HG02870 (cell line): ENCODE results near the gene SUPT3H.

ENCODE experiments used
- ATAC-seq: cut with Tn5 transposase; IDR thresholded peaks from one replicate; pipeline ENCODE4 v1.9.1; 2021; ENCODE audit warnings: mild to moderate bottlenecking, moderate library complexity; ENCODE audit not compliant: unreplicated experiment

The SUPT3H gene

DNA sequence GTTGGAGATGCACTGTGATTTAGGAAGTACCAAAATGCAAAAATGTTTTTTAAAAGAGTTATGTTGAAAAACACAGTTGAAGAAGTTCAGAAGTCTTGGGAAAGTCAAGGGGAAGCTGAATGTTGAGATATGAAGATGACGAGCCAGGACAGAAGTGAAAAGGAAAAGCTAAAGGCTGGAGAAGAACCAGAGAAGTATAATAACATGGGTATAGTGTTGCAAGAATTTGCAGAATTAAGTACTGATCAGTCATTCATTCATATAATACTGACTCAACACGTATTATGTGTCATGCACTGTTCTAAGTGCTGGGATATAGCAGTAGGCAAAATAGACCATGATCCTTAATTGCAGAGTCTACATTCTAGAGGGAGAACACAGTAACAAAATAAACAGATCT, 557.4 kb downstream of the SUPT3H start:
- no peak for ATAC-seq

- no peak for ATAC-seq
These were observed 566.3 kb downstream of the SUPT3H start for GRCh38 chr6:44811456-44811855.

GRCh38 chr6:44809258-44809657, 568.5 kb downstream of the SUPT3H start:
- ATAC-seq = no peak

DNA sequence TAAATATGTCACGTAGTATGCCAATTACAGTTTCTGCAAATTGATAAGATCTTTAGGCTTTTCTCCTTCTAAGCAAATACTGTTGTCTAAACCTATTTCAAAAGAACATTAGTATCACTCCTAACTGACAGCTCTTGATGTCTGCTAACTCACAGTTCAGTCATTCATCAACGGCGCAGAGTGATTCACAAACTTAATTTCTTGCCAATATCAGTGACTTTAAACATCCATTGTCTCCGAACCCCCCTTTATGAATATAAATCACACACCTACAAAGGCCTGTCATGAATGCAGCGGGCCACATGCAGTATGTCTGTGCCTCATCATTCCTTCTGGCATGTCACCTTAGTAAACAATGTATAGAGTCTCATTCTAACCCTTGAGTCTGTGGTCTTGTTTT, 569.6 kb downstream of the SUPT3H start:
- no peak for ATAC-seq

GRCh38 chr6:44806656-44807055, 571.1 kb downstream of the SUPT3H start:
- ATAC-seq = no peak

DNA sequence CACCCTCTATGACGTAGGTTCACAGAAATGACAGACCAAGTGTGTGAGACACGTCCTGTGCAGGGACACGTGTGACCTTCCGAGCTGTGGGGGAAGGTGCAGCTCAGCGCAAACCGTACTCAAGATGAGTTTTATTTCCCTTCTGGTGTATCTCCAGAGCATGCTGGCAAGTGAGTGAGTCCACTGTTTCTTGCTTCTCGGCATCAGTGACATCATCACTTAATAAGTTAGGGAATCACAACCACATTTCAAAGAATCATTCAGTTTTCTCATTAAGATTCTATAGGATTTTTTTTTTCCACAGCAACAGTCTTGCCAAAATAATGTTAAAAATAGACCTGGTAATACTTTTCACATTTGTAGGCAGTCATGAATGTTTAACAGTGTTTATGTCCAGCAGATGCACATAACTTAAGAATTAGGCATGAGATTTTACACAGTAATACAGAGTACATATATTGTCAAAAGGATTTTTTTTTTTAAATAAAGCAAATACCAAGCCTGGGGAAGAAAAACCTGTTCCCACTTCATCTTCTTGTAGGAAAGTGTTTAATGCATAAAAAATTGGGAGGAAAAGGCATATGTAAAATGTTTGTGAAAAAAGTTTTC, 572.4 kb downstream of the SUPT3H start:
- ATAC-seq = no peak

DNA sequence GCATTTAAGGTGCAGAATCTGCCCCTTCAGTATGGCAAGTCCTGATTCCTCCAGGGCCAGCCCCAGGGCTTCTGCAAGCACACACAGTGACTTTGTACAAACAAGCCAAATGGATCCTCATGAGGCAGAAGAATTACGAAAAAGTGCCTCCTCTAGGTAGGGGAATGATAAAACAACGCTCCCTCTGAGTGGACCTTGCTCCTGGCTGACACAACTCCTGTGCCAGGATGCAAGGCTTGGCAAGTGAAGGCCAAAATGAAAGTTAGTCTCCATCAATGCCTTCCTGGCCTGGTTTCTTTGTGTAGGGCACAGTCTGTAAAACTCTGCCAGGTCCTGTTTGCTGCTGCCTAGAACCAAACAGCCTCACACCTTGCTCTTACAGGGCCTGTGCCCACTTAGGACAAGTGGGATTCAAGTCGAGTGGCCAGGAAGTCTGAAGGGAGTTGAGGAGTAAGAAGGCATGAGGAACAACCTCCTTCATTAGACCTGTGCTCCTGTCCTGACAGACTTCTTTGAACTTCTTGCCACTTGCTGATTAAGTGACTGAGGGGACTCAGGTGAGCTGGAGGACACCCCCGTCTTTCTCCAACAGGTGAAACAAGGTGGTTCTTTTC, 573.1 kb downstream of the SUPT3H start:
- no peak for ATAC-seq

DNA sequence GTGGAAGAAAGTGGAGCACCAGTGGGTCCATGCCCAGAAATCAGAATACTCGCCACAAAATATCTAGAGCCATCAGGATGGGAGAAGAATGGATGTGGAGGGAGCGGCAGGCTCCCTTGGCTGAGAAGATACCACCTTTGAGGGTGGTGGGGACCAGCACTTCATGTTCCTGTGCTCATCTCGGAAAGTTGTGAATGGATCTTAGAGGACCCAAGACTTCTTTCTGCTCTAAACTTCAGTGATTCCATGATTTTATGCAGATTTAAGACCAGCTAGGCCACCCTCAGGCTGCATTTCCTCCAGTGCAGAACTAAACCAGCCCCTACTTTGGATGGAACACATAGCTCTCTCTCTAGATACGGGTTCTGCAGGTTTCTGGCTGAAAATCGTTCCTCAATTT, 573.7 kb downstream of the SUPT3H start:
- ATAC-seq = no peak

DNA sequence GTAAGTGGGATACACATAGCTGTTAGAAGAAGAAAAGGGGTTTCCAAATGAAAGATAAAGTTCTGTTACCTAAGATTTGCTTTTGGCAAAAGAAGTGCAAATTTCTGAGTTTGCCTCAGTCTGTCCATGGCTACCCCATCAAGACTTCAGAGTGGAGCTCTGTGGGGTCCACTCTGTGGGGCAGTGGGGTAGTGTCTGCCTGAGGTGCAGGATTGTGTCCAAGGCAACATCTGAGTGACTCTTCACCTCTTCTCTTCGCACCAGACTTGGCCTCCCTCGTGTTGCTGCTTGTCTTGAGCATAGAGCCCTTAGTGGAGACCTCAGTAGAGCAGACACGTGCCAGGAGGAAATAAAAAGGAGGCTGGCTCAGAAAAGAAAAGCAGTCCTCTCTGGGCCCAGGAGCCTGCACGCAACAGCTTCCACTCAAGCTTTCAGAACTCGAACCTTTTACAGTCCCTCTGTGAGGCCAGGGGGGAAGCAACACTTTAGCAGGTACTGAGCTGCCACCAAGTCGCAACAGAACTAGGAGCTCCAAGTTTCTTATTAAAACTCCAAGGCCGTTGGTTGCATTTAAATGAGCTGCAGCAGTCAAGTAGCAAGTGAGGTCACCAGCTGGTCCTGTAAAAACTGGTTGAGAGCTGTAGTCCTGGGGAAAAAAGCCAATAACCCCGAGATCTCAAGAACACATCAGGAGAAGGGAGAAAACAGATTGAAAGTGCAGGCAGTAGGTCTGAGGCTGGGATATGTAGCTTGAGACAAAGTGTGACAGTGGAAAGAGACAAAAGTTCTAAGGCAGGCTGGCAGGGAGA, 576.7 kb downstream of the SUPT3H start:
- ATAC-seq = no peak

DNA sequence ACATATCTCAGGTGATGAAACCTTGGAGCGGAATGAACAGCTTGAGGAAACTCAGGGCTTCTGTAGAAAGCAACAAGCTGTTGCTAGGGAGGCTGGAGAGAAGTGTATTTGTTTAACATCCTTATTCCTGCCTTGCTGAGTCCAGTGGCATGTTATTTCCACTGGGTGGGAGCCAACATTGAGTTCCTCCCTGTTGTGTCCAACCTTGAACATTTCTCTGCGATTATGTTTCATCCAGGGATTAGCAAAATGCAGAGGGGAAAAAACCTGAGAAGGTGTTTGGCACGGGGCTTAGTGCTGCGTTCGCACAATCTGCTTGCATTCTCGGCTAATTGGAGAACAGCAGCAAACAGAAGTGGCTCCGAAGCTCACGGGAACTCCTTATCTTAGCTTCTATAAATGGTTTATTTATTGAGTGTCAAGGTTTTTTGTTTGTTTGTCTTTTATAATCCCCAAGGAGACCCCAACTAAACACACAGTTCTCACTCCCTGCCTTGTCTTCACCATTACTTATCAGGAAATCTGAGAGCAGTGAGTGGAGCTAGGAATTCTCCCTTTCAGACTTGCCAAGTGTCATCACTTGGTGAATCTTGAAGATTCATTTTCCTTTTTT, 577.5 kb downstream of the SUPT3H start:
- ATAC-seq = no peak

- ATAC-seq = no peak
These were observed 580.0 kb downstream of the SUPT3H start for GRCh38 chr6:44797746-44798145.

GRCh38 chr6:44795326-44795725, 582.4 kb downstream of the SUPT3H start:
- no peak for ATAC-seq

GRCh38 chr6:44789806-44790205, 587.9 kb downstream of the SUPT3H start:
- ATAC-seq = no peak

DNA sequence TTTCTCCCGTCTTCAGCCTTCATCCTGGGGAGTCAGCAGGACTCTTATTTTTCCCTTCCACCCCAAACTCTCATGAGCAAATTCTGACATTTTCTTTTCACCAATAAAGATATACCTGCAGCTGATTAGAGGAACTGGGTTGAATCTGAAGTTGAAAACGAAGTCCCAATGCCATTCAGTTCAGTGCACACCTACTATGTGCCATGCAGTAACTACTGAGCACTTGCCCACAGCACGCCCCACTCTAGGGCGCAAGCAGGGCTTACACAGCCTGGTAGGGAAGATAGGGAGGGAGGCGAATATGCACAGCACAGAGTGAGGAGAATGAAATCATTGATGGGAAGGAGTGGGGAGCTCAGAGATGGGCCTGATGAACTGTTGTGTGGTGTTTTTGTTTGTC, 588.7 kb downstream of the SUPT3H start:
- no peak for ATAC-seq

DNA sequence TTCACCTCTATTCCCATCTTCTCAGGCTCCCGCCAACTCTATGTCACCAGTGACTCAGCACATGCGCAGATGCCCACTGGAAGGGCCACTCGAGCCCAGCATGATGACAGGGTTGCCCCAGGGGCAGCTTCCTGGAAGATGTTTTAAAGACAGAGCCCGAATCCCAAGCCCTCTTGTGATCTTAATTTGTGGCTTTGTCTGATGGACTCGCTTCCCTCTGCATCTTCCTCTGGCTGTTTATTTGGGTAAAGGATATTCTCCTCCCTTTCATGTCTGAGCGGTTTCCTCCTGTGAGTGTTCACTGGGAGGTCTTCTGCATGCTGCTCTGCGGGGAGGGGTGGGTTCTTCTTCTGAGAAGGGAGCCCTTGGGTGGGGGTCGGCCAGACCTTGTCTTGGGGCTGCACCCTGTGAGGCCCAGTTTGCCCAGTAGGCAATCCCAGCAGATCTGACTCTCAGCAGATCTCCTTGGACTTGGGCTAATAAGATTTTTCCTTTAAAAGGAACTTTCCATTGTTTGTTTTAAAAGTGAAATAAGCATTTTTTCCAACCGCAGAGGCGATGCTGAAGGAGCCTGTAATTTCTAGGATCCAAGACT, 589.2 kb downstream of the SUPT3H start:
- ATAC-seq = no peak

DNA sequence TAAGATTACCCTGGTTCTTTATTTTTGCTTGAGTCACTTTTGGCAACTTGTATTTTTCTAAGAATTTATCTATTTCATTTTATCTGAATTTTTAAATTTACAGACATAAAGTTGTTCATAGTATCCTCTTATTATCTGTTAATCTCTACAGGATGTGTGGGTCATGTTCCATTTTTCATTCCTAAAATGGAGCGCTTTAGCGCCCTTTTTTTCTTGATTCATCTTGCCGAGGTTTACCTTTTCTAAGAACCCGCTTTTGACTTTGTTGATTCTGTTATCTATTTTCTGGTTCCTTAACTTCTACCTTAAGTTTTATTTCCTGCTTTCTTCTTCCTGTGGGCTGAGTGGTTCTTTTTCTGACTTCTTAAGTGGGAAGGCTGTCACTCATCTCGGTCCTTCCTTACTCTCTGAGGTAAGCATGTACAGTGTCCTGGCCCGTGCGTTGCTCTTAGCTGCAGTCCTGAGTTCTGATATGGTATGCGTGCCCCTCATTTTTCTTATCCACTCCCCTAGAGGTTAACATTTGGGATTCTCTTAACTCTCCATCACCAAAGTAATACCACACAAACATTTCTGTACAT, 590.4 kb downstream of the SUPT3H start:
- ATAC-seq = no peak

DNA sequence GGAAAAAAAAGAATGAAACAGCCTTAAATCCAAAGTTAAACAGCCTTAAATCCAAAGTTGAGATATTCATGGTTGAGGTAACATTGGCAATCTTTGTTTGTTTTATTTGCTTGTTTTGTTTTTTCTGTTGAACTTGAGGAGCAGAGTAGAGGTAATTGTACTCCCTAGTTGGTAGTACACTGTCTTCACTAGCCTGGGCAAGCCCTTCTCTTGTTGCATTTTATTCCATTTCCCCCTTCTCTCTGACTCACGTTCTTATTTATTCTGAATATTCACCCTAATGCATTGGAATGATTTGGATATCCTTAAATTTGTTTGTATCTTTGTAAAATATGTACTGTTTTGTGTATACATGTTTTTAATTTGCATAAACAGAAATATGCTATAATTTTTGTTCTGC, 592.6 kb downstream of the SUPT3H start:
- ATAC-seq = no peak

DNA sequence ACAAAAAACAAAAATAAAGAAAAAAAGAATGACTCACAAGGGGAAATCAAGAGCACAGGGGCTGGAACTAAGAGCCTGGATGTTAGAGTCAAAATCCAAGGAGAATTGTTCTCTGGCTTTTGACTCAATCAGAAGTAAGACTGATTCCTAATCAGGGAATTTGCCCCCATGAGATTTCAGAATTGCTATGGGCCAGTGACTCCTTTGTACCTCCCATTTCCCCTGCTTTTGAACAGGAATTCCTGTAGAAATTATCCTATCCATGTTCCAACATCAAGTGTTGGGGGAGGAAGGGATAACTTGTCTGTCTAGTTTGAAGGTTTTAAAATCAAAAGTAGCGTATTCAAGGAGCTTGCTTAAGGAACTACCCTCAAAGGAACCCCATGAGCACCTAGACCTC, 593.5 kb downstream of the SUPT3H start:
- no peak for ATAC-seq

DNA sequence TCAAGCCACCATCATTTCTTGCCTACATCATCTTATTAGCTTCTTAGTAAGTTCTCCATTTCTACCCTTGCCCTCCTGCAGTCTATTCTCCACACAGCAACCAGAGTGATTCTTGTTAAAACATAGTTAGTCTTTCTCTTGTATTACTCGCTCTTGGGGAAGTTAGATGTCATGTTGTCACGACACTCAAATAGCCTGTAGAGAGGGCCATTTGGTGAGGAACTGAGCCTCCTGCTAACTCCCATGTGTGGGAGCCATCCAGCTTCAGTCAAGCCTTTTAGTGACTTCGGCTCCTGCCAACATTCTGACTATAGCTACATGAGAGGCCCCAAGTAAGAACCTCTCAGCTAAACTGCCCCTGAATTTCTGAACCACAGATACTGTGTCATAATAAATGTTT, 594.8 kb downstream of the SUPT3H start:
- no peak for ATAC-seq

GRCh38 chr6:44781912-44782597, 595.7 kb downstream of the SUPT3H start:
- ATAC-seq = no peak

DNA sequence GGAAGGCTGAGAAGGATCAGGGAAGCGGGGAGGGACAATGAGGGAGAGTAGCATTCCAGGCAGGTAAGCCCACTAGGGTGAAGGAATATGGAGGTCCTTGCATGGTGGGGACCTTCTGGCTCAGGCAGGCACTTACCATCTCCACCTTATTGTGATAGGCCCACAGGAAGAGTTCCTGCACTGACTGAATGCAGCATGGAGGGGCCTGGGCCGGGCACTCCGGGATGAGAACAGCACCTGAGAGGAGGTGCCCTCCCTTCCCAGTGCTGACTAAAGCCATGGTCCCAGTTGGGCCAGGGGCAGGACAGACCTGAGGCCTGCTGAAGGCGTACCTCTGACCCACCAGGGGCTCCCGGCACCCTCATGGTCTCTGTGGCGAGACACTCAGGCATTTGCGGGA, 597.6 kb downstream of the SUPT3H start:
- no peak for ATAC-seq
